ENCODE measurements around the gene NCAM2. TPM values are rescaled to one million over a fixed set of nuclear protein-coding genes. Genes with fewer than 3 reads are reported as not detected.

NCAM2 gene
- total and polyA plus RNA-seq, 5 donors from 2014 or later, result not detected

GRCh38 chr21:21051109-21052055 is 53.2 kb downstream of the NCAM2 start:
- Mint-ChIP-seq H3K4me3 (no peak overlapping the region), H3K27ac (no peak overlapping the region), H3K27me3 (no peaks in the 10 kb centered on the region), H3K9me3 (peaks cover 0 to 17% (median 6%) of the 10 kb centered on the region in 7 donors), H3K36me3 (no peaks in the 10 kb centered on the region), H3K4me1 (no peaks in the 10 kb centered on the region)
- DNase-seq (no peak), ATAC-seq (ENCODE audit: low read depth in 2 of 2) (no peak)
- Histone ChIP-seq H3K9me3 (ENCODE audit: control insufficient read depth in 2 of 2, low read length in 2 of 2) (peaks cover 0 to 4% of the 10 kb centered on the region in 2 experiments), H3K4me1 (ENCODE audit: control insufficient read depth, insufficient read depth, low read length, poor library complexity, severe bottlenecking) (no peaks in the 10 kb centered on the region), H3K4me3 (ENCODE audit: low read depth, low read length) (no peak overlapping the region), H3K36me3 (ENCODE audit: control insufficient read depth, insufficient read depth, low read length) (no peaks in the 10 kb centered on the region), H3K27ac (ENCODE audit: insufficient read depth, low read length, poor library complexity, severe bottlenecking) (no peak overlapping the region), H3K27me3 (ENCODE audit: control insufficient read depth, insufficient read depth, low read length) (no peaks in the 10 kb centered on the region)

- Histone ChIP-seq H3K27ac (ENCODE audit: insufficient read depth, low read length, poor library complexity, severe bottlenecking) (no peak overlapping the region), H3K36me3 (ENCODE audit: control insufficient read depth, insufficient read depth, low read length) (no peaks in the 10 kb centered on the region), H3K27me3 (ENCODE audit: control insufficient read depth, insufficient read depth, low read length) (no peaks in the 10 kb centered on the region), H3K9me3 (ENCODE audit: control insufficient read depth in 2 of 2, low read length in 2 of 2) (peaks cover 0 to 4% of the 10 kb centered on the region in 2 experiments), H3K4me1 (ENCODE audit: control insufficient read depth, insufficient read depth, low read length, poor library complexity, severe bottlenecking) (no peaks in the 10 kb centered on the region), H3K4me3 (ENCODE audit: low read depth, low read length) (no peak overlapping the region)
- Mint-ChIP-seq H3K4me1 (no peaks in the 10 kb centered on the region), H3K27ac (no peak overlapping the region), H3K36me3 (no peaks in the 10 kb centered on the region), H3K4me3 (no peak overlapping the region), H3K9me3 (peaks cover under 1 to 14% (median 6%) of the 10 kb centered on the region in 7 donors), H3K27me3 (no peaks in the 10 kb centered on the region)
- ATAC-seq (ENCODE audit: low read depth in 2 of 2), result no peak
- DNase-seq, result no peak
Observed at GRCh38 chr21:21052672-21053071, 54.5 kb downstream of the NCAM2 start.

- DNase-seq, result no peak
Observed at GRCh38 chr21:21057349-21058062, 59.3 kb downstream of the NCAM2 start.

GRCh38 chr21:21063828-21064227 is 65.6 kb downstream of the NCAM2 start:
- Mint-ChIP-seq H3K9me3 (peaks cover 0 to 9% (median 3%) of the 10 kb centered on the region in 7 donors), H3K27ac (no peak overlapping the region), H3K36me3 (no peaks in the 10 kb centered on the region), H3K27me3 (no peaks in the 10 kb centered on the region), H3K4me1 (no peaks in the 10 kb centered on the region), H3K4me3 (no peak overlapping the region)
- H3K36me3 ChIP-seq (ENCODE audit: control insufficient read depth, insufficient read depth, low read length), result no peaks in the 10 kb centered on the region
- H3K9me3 ChIP-seq (ENCODE audit: control insufficient read depth in 2 of 2, low read length in 2 of 2), result no peaks in the 10 kb centered on the region
- no peak overlapping the region for H3K27ac ChIP-seq (ENCODE audit: insufficient read depth, low read length, poor library complexity, severe bottlenecking)
- no peaks in the 10 kb centered on the region for H3K4me1 ChIP-seq (ENCODE audit: control insufficient read depth, insufficient read depth, low read length, poor library complexity, severe bottlenecking)
- DNase-seq (no peak), ATAC-seq (ENCODE audit: low read depth in 2 of 2) (no peak)
- no peaks in the 10 kb centered on the region for H3K27me3 ChIP-seq (ENCODE audit: control insufficient read depth, insufficient read depth, low read length)
- no peak overlapping the region for H3K4me3 ChIP-seq (ENCODE audit: low read depth, low read length)

More at GRCh38 chr21:21057349-21058062, 59.3 kb downstream of the NCAM2 start:
- ATAC-seq (ENCODE audit: low read depth in 2 of 2), result no peak
- Histone ChIP-seq H3K27me3 (ENCODE audit: control insufficient read depth, insufficient read depth, low read length) (no peaks in the 10 kb centered on the region), H3K9me3 (ENCODE audit: control insufficient read depth in 2 of 2, low read length in 2 of 2) (peaks cover 0 to 1% of the 10 kb centered on the region in 2 experiments), H3K36me3 (ENCODE audit: control insufficient read depth, insufficient read depth, low read length) (no peaks in the 10 kb centered on the region), H3K27ac (ENCODE audit: insufficient read depth, low read length, poor library complexity, severe bottlenecking) (no peak overlapping the region), H3K4me3 (ENCODE audit: low read depth, low read length) (no peak overlapping the region), H3K4me1 (ENCODE audit: control insufficient read depth, insufficient read depth, low read length, poor library complexity, severe bottlenecking) (no peaks in the 10 kb centered on the region)
- no peaks in the 10 kb centered on the region for H3K36me3 Mint-ChIP-seq
- no peaks in the 10 kb centered on the region for H3K4me1 Mint-ChIP-seq
- H3K9me3 Mint-ChIP-seq, result peaks cover 2 to 9% (median 6%) of the 10 kb centered on the region in 7 donors
- H3K27ac Mint-ChIP-seq, result no peak overlapping the region
- H3K4me3 Mint-ChIP-seq, result no peak overlapping the region
- H3K27me3 Mint-ChIP-seq, result no peaks in the 10 kb centered on the region

GRCh38 chr21:21064353-21064752 is 66.1 kb downstream of the NCAM2 start:
- Histone ChIP-seq H3K4me3 (ENCODE audit: low read depth, low read length) (no peak overlapping the region), H3K4me1 (ENCODE audit: control insufficient read depth, insufficient read depth, low read length, poor library complexity, severe bottlenecking) (no peaks in the 10 kb centered on the region), H3K27ac (ENCODE audit: insufficient read depth, low read length, poor library complexity, severe bottlenecking) (no peak overlapping the region), H3K36me3 (ENCODE audit: control insufficient read depth, insufficient read depth, low read length) (no peaks in the 10 kb centered on the region), H3K27me3 (ENCODE audit: control insufficient read depth, insufficient read depth, low read length) (no peaks in the 10 kb centered on the region), H3K9me3 (ENCODE audit: control insufficient read depth in 2 of 2, low read length in 2 of 2) (peaks cover 0 to under 1% of the 10 kb centered on the region in 2 experiments)
- no peaks in the 10 kb centered on the region for H3K27me3 Mint-ChIP-seq
- no peaks in the 10 kb centered on the region for H3K36me3 Mint-ChIP-seq
- H3K4me3 Mint-ChIP-seq, result no peak overlapping the region
- ATAC-seq (ENCODE audit: low read depth in 2 of 2) (no peak), DNase-seq (no peak)
- H3K9me3 Mint-ChIP-seq, result peaks cover 0 to 7% (median 3%) of the 10 kb centered on the region in 7 donors
- H3K27ac Mint-ChIP-seq, result no peak overlapping the region
- no peaks in the 10 kb centered on the region for H3K4me1 Mint-ChIP-seq

- H3K4me1 Mint-ChIP-seq, result no peaks in the 10 kb centered on the region
- Histone ChIP-seq H3K27ac (ENCODE audit: insufficient read depth, low read length, poor library complexity, severe bottlenecking) (no peak overlapping the region), H3K4me3 (ENCODE audit: low read depth, low read length) (no peak overlapping the region), H3K27me3 (ENCODE audit: control insufficient read depth, insufficient read depth, low read length) (no peaks in the 10 kb centered on the region), H3K36me3 (ENCODE audit: control insufficient read depth, insufficient read depth, low read length) (no peaks in the 10 kb centered on the region), H3K9me3 (ENCODE audit: control insufficient read depth in 2 of 2, low read length in 2 of 2) (peaks cover 4% of the 10 kb centered on the region in 2 experiments), H3K4me1 (ENCODE audit: control insufficient read depth, insufficient read depth, low read length, poor library complexity, severe bottlenecking) (no peaks in the 10 kb centered on the region)
- no peaks in the 10 kb centered on the region for H3K36me3 Mint-ChIP-seq
- ATAC-seq (ENCODE audit: low read depth in 2 of 2), result no peak
- H3K4me3 Mint-ChIP-seq, result no peak overlapping the region
- H3K9me3 Mint-ChIP-seq, result peaks cover 0 to 15% (median 4%) of the 10 kb centered on the region in 7 donors
- no peak for DNase-seq
- no peaks in the 10 kb centered on the region for H3K27me3 Mint-ChIP-seq
- no peak overlapping the region for H3K27ac Mint-ChIP-seq
Observed at GRCh38 chr21:21067375-21067774, 69.2 kb downstream of the NCAM2 start.

GRCh38 chr21:21074305-21074704 is 76.1 kb downstream of the NCAM2 start:
- H3K9me3 Mint-ChIP-seq, result peaks cover 0 to 13% (median 7%) of the 10 kb centered on the region in 7 donors
- DNase-seq, result no peak
- Histone ChIP-seq H3K36me3 (ENCODE audit: control insufficient read depth, insufficient read depth, low read length) (no peaks in the 10 kb centered on the region), H3K27ac (ENCODE audit: insufficient read depth, low read length, poor library complexity, severe bottlenecking) (no peak overlapping the region), H3K4me3 (ENCODE audit: low read depth, low read length) (no peak overlapping the region), H3K27me3 (ENCODE audit: control insufficient read depth, insufficient read depth, low read length) (no peaks in the 10 kb centered on the region), H3K4me1 (ENCODE audit: control insufficient read depth, insufficient read depth, low read length, poor library complexity, severe bottlenecking) (no peaks in the 10 kb centered on the region), H3K9me3 (ENCODE audit: control insufficient read depth in 2 of 2, low read length in 2 of 2) (peaks cover 4 to 10% of the 10 kb centered on the region in 2 experiments)
- H3K4me1 Mint-ChIP-seq, result no peaks in the 10 kb centered on the region
- H3K27me3 Mint-ChIP-seq, result no peaks in the 10 kb centered on the region
- H3K36me3 Mint-ChIP-seq, result no peaks in the 10 kb centered on the region
- H3K27ac Mint-ChIP-seq, result no peak overlapping the region
- no peak overlapping the region for H3K4me3 Mint-ChIP-seq
- ATAC-seq (ENCODE audit: low read depth in 2 of 2), result no peak
